Epithelial cell of proximal tubule (primary cell): ENCODE measurements around the gene UBE2G1. TPM values are rescaled to one million over a fixed set of nuclear protein-coding genes. Genes with fewer than 3 reads are reported as not detected.
A peak's percentile ranks its signal among the peaks of the same experiment; 100 is the strongest.
"Not testable (repeated sequence)": the region's sequence is repeated elsewhere in the genome, so short reads cannot be mapped to it uniquely, and the experiment has no call there.

Experiments
- DNase-seq: peaks from one replicate; pipeline ENCODE4 v3.0.0-alpha.2; 2011; ENCODE audit warnings: low read depth
- H3K4me3 ChIP-seq: 2 replicates; pipeline ENCODE4 v1.5.1; 2011; ENCODE audit warnings: low read depth, mild to moderate bottlenecking, low read length
- total RNA-seq: library from RNA; depleted of rRNA; stranded (reverse); fragments of >200 nt; gene quantifications from 2 replicates; pipeline ENCODE4 v1.2.3, GENCODE V29; 2015
- TF ChIP-seq, protein P1 (sequence below): conservative IDR thresholded peaks from 2 replicates; pipeline ENCODE4 v1.5.1; 2012; ENCODE audit warnings: low read depth, mild to moderate bottlenecking, low read length

Gene UBE2G1
- total RNA-seq, 1 donor from 2014 or later, result 65.4 TPM

DNA sequence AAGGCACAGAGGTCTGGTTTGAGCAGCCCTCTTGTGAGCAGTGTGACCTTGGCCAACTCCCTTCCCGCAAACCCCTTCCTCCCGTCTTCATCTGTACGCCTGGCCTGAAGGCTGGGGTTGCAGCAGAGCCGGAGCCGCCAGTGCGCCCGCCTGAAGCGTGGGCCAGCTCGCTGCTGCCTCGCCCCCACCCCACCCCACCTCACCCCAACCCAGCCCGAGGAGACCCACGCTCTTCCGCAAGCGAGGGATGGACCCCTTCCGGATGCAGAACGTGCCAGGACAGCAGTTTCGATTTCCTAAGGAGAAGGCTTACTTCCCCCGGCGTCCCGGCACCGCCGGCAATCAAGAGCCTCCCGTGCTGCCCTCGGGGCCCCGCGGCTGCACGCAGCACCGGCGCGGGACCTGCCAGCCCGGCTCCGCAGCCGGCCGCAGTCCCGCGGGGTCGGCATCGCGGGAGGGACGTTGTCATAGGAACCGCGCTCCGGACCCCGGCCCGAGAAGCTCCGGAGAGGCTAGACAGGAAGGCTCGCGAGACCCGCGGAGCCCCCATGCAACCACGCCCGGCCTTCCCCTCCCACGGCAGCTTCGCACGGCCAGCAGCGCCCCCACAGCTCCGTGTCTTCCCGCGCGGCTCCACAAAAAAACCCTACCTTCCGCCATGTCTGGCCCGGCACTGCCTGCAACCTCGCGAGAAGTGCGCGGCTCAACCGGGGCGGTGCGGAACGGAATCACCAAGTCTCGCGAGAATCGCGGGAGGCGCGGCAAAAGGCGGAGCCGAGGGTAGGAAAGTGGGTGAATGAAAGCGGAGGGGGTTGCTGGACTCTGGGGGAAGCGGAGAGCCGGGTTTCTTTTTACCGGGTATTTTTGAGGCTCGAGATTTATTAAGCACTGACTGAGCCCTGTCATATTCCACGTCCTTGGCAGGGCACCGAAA lies 102.9 kb downstream of the UBE2G1 start, which contains the start of gene ANKFY1:
TSS of gene ANKFY1 (minus strand) at position 698 of the 934 bp plus-strand sequence. CDS start at position 660, 38 bp downstream.
- H3K4me3 ChIP-seq, result peak within 1 kb of the TSS; percentile 89
- TF ChIP-seq, protein P1, sequence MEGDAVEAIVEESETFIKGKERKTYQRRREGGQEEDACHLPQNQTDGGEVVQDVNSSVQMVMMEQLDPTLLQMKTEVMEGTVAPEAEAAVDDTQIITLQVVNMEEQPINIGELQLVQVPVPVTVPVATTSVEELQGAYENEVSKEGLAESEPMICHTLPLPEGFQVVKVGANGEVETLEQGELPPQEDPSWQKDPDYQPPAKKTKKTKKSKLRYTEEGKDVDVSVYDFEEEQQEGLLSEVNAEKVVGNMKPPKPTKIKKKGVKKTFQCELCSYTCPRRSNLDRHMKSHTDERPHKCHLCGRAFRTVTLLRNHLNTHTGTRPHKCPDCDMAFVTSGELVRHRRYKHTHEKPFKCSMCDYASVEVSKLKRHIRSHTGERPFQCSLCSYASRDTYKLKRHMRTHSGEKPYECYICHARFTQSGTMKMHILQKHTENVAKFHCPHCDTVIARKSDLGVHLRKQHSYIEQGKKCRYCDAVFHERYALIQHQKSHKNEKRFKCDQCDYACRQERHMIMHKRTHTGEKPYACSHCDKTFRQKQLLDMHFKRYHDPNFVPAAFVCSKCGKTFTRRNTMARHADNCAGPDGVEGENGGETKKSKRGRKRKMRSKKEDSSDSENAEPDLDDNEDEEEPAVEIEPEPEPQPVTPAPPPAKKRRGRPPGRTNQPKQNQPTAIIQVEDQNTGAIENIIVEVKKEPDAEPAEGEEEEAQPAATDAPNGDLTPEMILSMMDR, result no peak
- peak; percentile 36 for DNase-seq

DNA sequence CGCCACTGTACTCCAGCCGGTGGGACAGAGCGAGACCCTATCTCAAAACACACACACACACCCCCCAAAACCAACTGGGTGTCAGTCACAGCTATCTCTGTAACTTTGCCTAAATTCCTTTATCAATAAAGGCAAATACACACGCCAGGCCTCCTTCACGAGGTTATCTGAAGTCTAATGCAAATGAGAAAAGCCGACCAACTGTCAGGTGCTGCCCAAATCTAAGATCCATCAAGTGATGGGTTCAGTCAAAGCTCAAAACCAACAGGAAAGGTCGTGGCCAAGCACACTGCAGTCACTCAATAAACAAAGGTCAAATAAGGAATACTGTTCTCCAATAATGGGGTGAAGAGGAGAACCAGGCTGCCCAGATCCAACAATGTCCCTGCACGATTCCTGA lies 103.8 kb downstream of the UBE2G1 start:
- TF ChIP-seq, protein P1, result no peak
- H3K4me3 ChIP-seq, result peak overlapping the region; percentile 89
- DNase-seq, result no peak

DNA sequence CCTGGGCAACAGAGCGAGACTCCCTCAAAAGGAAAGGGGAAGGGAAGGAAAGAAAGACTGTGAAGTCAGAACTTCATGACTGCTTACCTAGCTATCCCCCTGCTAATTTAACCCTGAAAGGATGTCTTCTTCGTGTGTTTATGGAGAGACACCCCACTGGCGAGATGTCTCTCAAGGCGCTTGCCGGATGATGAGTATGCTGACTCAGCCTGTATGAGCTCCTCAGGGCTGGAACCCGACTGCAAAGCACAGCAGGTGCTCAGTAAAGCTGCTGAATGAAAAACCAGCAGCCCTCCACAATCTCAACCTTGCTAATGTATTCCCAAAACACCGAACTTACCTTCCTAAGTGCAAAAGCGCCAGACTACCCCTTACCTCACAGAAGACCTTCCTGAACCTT lies 105.0 kb downstream of the UBE2G1 start:
- no peak for DNase-seq
- no peak overlapping the region for H3K4me3 ChIP-seq
- TF ChIP-seq, protein P1, result no peak

DNA sequence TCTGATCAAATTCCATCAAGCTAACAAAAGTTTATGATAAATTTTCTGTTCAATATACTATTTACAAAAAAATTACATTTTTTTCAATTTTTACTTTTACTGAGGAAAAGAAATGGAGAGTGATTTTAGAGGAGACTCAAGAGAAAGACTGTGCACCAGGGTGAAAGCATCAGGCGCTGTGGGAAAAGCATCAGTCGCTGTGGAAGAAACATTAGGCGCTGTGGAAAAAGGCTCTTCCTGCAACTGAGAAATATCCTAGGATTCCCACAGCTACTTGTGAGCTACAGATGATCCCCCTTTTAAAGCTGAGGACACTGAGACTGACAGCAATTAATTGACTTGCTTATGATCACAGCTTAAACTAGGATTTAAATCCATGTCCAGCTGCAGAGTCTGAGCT lies 107.6 kb downstream of the UBE2G1 start:
- no peak for DNase-seq
- H3K4me3 ChIP-seq, result no peak overlapping the region
- TF ChIP-seq, protein P1, result no peak

DNA sequence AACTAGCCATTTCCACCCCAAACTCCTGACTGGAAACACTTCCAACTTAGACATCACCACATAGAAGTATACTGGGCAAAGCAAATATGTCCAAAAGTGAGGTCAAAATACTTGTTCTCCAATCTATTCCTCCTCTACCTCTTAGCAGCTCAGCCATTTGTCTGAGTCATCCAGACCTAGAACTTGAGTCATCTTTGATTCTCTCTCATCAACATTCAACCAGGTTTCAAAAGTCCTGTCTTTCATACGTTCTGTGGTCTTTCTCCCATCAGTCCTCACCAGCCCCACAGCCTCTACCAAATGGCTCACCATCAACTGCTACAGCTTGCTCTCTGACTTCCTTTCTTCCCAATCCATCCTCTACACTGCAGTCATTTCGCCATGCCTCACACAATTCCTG lies 109.5 kb downstream of the UBE2G1 start:
- no peak overlapping the region for H3K4me3 ChIP-seq
- TF ChIP-seq, protein P1, result no peak
- DNase-seq, result no peak

DNA sequence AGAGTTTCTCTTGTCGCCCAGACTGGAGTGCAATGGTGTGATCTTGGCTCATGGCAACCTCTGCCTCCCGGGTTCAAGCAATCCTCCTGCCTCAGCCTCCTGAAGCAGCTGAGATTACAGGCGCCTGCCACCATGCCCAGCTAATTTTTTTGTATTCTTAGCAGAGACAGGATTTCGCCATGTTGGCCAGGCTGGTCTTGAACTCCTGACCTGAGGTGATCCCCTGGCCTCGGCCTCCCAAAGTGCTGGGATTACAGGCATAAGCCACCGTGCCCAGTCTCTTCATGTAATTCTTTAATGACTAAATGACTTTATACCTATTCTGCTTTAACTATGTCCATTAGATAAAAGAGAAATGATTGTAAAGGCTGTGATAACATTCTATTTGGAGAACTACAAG lies 111.2 kb downstream of the UBE2G1 start:
- not testable (repeated sequence) for H3K4me3 ChIP-seq, DNase-seq

DNA sequence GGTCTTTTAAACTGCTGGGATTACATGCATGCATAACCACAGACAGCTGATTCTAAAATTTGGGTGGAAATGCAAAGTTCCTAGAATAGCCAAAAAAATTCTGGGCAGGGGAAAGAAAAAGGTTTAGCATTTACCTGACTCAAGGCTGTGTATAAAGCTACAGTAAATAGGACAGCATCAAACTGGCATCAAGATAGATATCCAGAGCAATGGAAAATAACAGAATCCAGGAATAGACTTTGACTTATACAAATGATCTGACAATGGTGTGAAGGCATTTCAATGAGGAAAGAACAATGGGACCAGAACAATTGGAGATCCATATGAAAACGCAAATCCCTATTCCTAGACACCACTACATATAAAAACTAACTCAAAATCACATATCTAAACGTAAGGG lies 115.6 kb downstream of the UBE2G1 start:
- TF ChIP-seq, protein P1, result no peak
- no peak for DNase-seq
- H3K4me3 ChIP-seq, result no peak overlapping the region
